Smooth muscle cell (in vitro differentiated cells): ENCODE measurements around the gene GRHL1. TPM values are rescaled to one million over a fixed set of nuclear protein-coding genes. Genes with fewer than 3 reads are reported as not detected.
A peak's percentile ranks its signal among the peaks of the same experiment; 100 is the strongest.
"Not testable (repeated sequence)": the region's sequence is repeated elsewhere in the genome, so short reads cannot be mapped to it uniquely, and the experiment has no call there.

ENCODE experiments used
- DNase-seq: peaks from one replicate; lab custom pipeline; 2025; ENCODE audit not compliant: unreplicated experiment; lab: John Stamatoyannopoulos, UW
- H2AFZ ChIP-seq: fragments of 200-600 bp; sonication (generic); 2 replicates; pipeline ENCODE4 v1.6.0; 2016; ENCODE audit warnings: antibody characterized with exemption, low read depth, mild to moderate bottlenecking
- H3F3A ChIP-seq: fragments of 200-600 bp; sonication (generic); 2 replicates; pipeline ENCODE4 v1.6.0; 2017; ENCODE audit warnings: antibody characterized with exemption, low read depth
- H3K27ac ChIP-seq: fragments of 200-600 bp; sonication (generic); 2 replicates; pipeline ENCODE4 v1.5.1; 2016; ENCODE audit warnings: low read depth, mild to moderate bottlenecking
- H3K27me3 ChIP-seq: fragments of 200-600 bp; sonication (generic); 2 replicates; pipeline ENCODE4 v1.6.1; 2016; ENCODE audit warnings: low read depth, mild to moderate bottlenecking
- H3K36me3 ChIP-seq: fragments of 200-600 bp; sonication (generic); 2 replicates; pipeline ENCODE4 v1.5.1; 2016; ENCODE audit warnings: low read depth
- H3K4me1 ChIP-seq: fragments of 200-600 bp; sonication (generic); 2 replicates; pipeline ENCODE4 v1.5.1; 2016; ENCODE audit warnings: low read depth
- H3K4me2 ChIP-seq: fragments of 200-600 bp; sonication (generic); 2 replicates; pipeline ENCODE4 v1.6.0; 2016; ENCODE audit warnings: mild to moderate bottlenecking
- H3K4me3 ChIP-seq: fragments of 200-600 bp; sonication (generic); 2 replicates; pipeline ENCODE4 v1.5.1; 2016; ENCODE audit warnings: mild to moderate bottlenecking
- H3K79me2 ChIP-seq: fragments of 200-600 bp; sonication (generic); 2 replicates; pipeline ENCODE4 v1.6.0; 2016; ENCODE audit warnings: low read depth, mild to moderate bottlenecking
- H3K9ac ChIP-seq: fragments of 200-600 bp; sonication (generic); 2 replicates; pipeline ENCODE4 v1.6.0; 2016; ENCODE audit warnings: low read depth
- H3K9me3 ChIP-seq: fragments of 200-600 bp; sonication (generic); replicated peaks from 2 replicates; pipeline ENCODE4 v1.5.1; 2016; ENCODE audit warnings: low read depth
- H4K20me1 ChIP-seq: fragments of 200-600 bp; sonication (generic); 2 replicates; pipeline ENCODE4 v1.6.0; 2016; ENCODE audit warnings: low read depth
- CTCF ChIP-seq: fragments of 200-600 bp; sonication (generic); IDR thresholded peaks from 2 replicates; pipeline ENCODE4 v1.5.1; 2017; ENCODE audit warnings: borderline replicate concordance, mild to moderate bottlenecking, antibody characterized with exemption; ENCODE audit not compliant: insufficient read depth, poor library complexity, severe bottlenecking
- WGBS: methylation state at CpG from one replicate; pipeline ENCODE4 v1.1.7; 2016; ENCODE audit warnings: low lambda C conversion rate; 5-methylcytosine and 5-hydroxymethylcytosine counted together
- polyA plus RNA-seq: library from polyadenylated mRNA; unstranded; fragments of >200 nt; fragmentation: Nextera tagmentation; extraction: Ambion mirVana; gene quantifications from 2 replicates; pipeline ENCODE4 v1.2.1, GENCODE V29; 2016
- total RNA-seq: library from RNA; depleted of rRNA; stranded (reverse); fragments of >200 nt; gene quantifications from 2 replicates; pipeline ENCODE4 v1.2.3, GENCODE V29; 2014

Gene GRHL1
- total and polyA plus RNA-seq, 2 experiments from 2014 or later: 2.0 to 26.8 TPM

GRCh38 chr2:10009811-10010781, 58.6 kb downstream of the GRHL1 start:
- H3K79me2 ChIP-seq: no peaks in the 10 kb centered on the region
- H2AFZ ChIP-seq: no peak overlapping the region
- H3K9ac ChIP-seq: no peak overlapping the region
- no peak for DNase-seq
- H3F3A ChIP-seq: no peaks in the 10 kb centered on the region
- 78% methylated on average over 32 of the region's 36 CpGs for WGBS
- no peaks in the 10 kb centered on the region for H4K20me1 ChIP-seq
- peak overlapping the region; percentile 6 for H3K27ac ChIP-seq
- no peak for TF ChIP-seq CTCF
- H3K27me3 ChIP-seq: no peaks in the 10 kb centered on the region
- peaks cover 6% of the 10 kb centered on the region for H3K4me1 ChIP-seq
- H3K4me3 ChIP-seq: no peak overlapping the region
- H3K36me3 ChIP-seq: no peaks in the 10 kb centered on the region
- peak overlapping the region; percentile 57 for H3K4me2 ChIP-seq
- no peaks in the 10 kb centered on the region for H3K9me3 ChIP-seq

- H3K36me3 ChIP-seq, H3F3A ChIP-seq, H3K27me3 ChIP-seq, H3K79me2 ChIP-seq, H4K20me1 ChIP-seq, H3K4me2 ChIP-seq, H3K9me3 ChIP-seq, DNase-seq, H2AFZ ChIP-seq, H3K9ac ChIP-seq, H3K4me1 ChIP-seq, H3K27ac ChIP-seq, H3K4me3 ChIP-seq: not testable (repeated sequence)
- WGBS: 98% methylated on average over 47 of the region's 52 CpGs
Measured at GRCh38 chr2:10010861-10011605, 59.5 kb downstream of the GRHL1 start.

GRCh38 chr2:10011606-10012325, 60.3 kb downstream of the GRHL1 start:
- not testable (repeated sequence) for DNase-seq, H2AFZ ChIP-seq, H3K27me3 ChIP-seq, H3K4me3 ChIP-seq, H3K36me3 ChIP-seq, H3K4me2 ChIP-seq, H3K27ac ChIP-seq, H3F3A ChIP-seq, H3K79me2 ChIP-seq, H4K20me1 ChIP-seq, H3K9ac ChIP-seq, H3K9me3 ChIP-seq, H3K4me1 ChIP-seq
- 96% methylated on average over 36 of the region's 61 CpGs for WGBS

GRCh38 chr2:10012366-10012962, 61.0 kb downstream of the GRHL1 start:
- not testable (repeated sequence) for H3K27ac ChIP-seq, H3F3A ChIP-seq, H4K20me1 ChIP-seq, H3K79me2 ChIP-seq, H3K9ac ChIP-seq, H3K9me3 ChIP-seq, H3K4me2 ChIP-seq, H3K36me3 ChIP-seq, DNase-seq, H3K4me1 ChIP-seq, H3K4me3 ChIP-seq, H3K27me3 ChIP-seq, H2AFZ ChIP-seq
- WGBS: 96% methylated on average over 26 of the region's 37 CpGs
